H1 (cell line): ENCODE data around the gene GFPT1. TPM values are rescaled to one million over a fixed set of nuclear protein-coding genes. Genes with fewer than 3 reads are reported as not detected.

Experiments
- CTCF ChIA-PET: fragments of 300-600 bp; sonication (Branson Sonifier 250); formaldehyde crosslinking; loops from one replicate; lab custom pipeline; 2021; ENCODE audit not compliant: partially characterized antibody; lab: Charles Lee
- POLR2A ChIA-PET: fragments of 300-600 bp; sonication (Branson Sonifier 250); formaldehyde crosslinking; loops from one replicate; lab custom pipeline; 2021; ENCODE audit warnings: inconsistent platforms; ENCODE audit not compliant: partially characterized antibody; lab: Charles Lee
- DNase-seq, 2 experiments: peaks; one replicate each; pipeline versions ENCODE4 v3.0.0 to v3.0.0-alpha.2; 2010 to 2022; ENCODE audit warnings: low spot score in 2 of 2, low read depth in 1 of 2, mixed read lengths in 1 of 2
- FAIRE-seq: peaks from 2 replicates; lab custom pipeline; 2011; peaks lifted over from hg19 to GRCh38; lab: Jason Lieb, UNC
- H2AFZ ChIP-seq: 2 replicates; pipeline ENCODE4 v1.8.1; 2012; ENCODE audit warnings: low read length, inconsistent platforms
- H2AK5ac ChIP-seq: 2 replicates; pipeline ENCODE4 v1.6.1; 2013; ENCODE audit warnings: low read depth, low read length
- H2BK120ac ChIP-seq: replicated peaks from 2 replicates; pipeline ENCODE3; 2013; ENCODE audit warnings: low read depth, low read length, inconsistent platforms
- H2BK12ac ChIP-seq: 2 replicates; pipeline ENCODE4 v1.6.1; 2013; ENCODE audit warnings: low read depth, low read length
- H2BK15ac ChIP-seq: 2 replicates; pipeline ENCODE4 v1.6.1; 2013; ENCODE audit warnings: low read length
- H2BK20ac ChIP-seq: 2 replicates; pipeline ENCODE4 v1.6.1; 2013; ENCODE audit warnings: low read length
- H2BK5ac ChIP-seq: 2 replicates; pipeline ENCODE4 v1.6.1; 2013; ENCODE audit warnings: low read depth, low read length
- H3K14ac ChIP-seq: 2 replicates; pipeline ENCODE4 v1.6.1; 2013; ENCODE audit warnings: inconsistent platforms; ENCODE audit not compliant: insufficient read length
- H3K18ac ChIP-seq: 2 replicates; pipeline ENCODE4 v1.6.1; 2013; ENCODE audit warnings: low read length; ENCODE audit errors: extremely low read depth
- H3K23ac ChIP-seq: 2 replicates; pipeline ENCODE4 v1.6.1; 2013; ENCODE audit warnings: inconsistent platforms; ENCODE audit not compliant: insufficient read length
- H3K23me2 ChIP-seq: 2 replicates; pipeline ENCODE4 v1.6.1; 2013; ENCODE audit warnings: low read depth, low read length
- H3K27ac ChIP-seq: 2 replicates; pipeline ENCODE4 v1.6.1; 2011; ENCODE audit warnings: low read depth, low read length, inconsistent platforms
- H3K27me3 ChIP-seq, 4 experiments: replicated peaks in 1 of 4; 1 replicate in 1 of 4; 2 replicates in 3 of 4; pipeline versions ENCODE4 v1.6.1 to v1.8.1; 2011 to 2013; ENCODE audit warnings: low read length in 3 of 4, mild to moderate bottlenecking in 3 of 4, inconsistent platforms in 2 of 4, mixed read lengths in 2 of 4, moderate library complexity in 1 of 4; ENCODE audit not compliant: control insufficient read depth in 3 of 4, insufficient read depth in 3 of 4; ENCODE audit errors: extremely low read depth in 1 of 4
- H3K36me3 ChIP-seq, 4 experiments: 2 replicates each; pipeline versions ENCODE4 v1.6.1 to v1.8.1; 2011 to 2013; ENCODE audit warnings: mild to moderate bottlenecking in 4 of 4, low read length in 3 of 4, moderate library complexity in 2 of 4, control low read depth in 1 of 4, inconsistent platforms in 1 of 4; ENCODE audit not compliant: insufficient read depth in 4 of 4, control insufficient read depth in 2 of 4
- H3K4ac ChIP-seq: replicated peaks from 2 replicates; pipeline ENCODE3; 2013; ENCODE audit warnings: low read length, low read depth, mixed read lengths, inconsistent platforms; ENCODE audit not compliant: insufficient read length
- H3K4me1 ChIP-seq, 4 experiments: replicated peaks in 1 of 4; 1 replicate in 1 of 4; 2 replicates in 3 of 4; pipeline versions ENCODE4 v1.6.1 to v1.8.1; 2011 to 2013; ENCODE audit warnings: low read length in 3 of 4, inconsistent platforms in 2 of 4, mixed read lengths in 1 of 4; ENCODE audit not compliant: insufficient read depth in 4 of 4, control insufficient read depth in 3 of 4
- H3K4me2 ChIP-seq, 2 experiments: 2 replicates each; pipeline versions ENCODE4 v1.6.1 to v1.8.1; 2011 to 2013; ENCODE audit warnings: low read depth in 2 of 2, low read length in 2 of 2, control low read depth in 1 of 2, inconsistent platforms in 1 of 2, mild to moderate bottlenecking in 1 of 2; ENCODE audit not compliant: insufficient read depth in 1 of 2
- H3K4me3 ChIP-seq, 4 experiments: fragments of 200-600, 300-600 bp in 1 of 4; sonication (generic), shearing (Covaris generic), sonication (Bioruptor Twin) in 1 of 4; 2 replicates each; pipeline versions ENCODE4 v1.5.1 to v1.8.1; 2011 to 2016; ENCODE audit warnings: low read length in 4 of 4, low read depth in 3 of 4, control low read depth in 2 of 4, inconsistent platforms in 2 of 4, mild to moderate bottlenecking in 2 of 4, mixed read lengths in 1 of 4, moderate library complexity in 1 of 4; ENCODE audit not compliant: insufficient read depth in 2 of 4; ENCODE audit errors: extremely low read depth in 1 of 4
- H3K56ac ChIP-seq: replicated peaks from 2 replicates; pipeline ENCODE3; 2013; ENCODE audit warnings: low read depth, mild to moderate bottlenecking, mixed read lengths, low read length, inconsistent platforms; ENCODE audit not compliant: insufficient read length
- H3K79me1 ChIP-seq: 2 replicates; pipeline ENCODE4 v1.6.1; 2013; ENCODE audit warnings: low read depth, low read length, control low read depth
- H3K79me2 ChIP-seq, 2 experiments: 2 replicates each; pipeline versions ENCODE4 v1.6.1 to v1.8.1; 2012 to 2013; ENCODE audit warnings: low read length in 2 of 2, mild to moderate bottlenecking in 2 of 2, inconsistent platforms in 1 of 2; ENCODE audit not compliant: insufficient read depth in 2 of 2, control insufficient read depth in 1 of 2
- H3K9ac ChIP-seq, 4 experiments: replicated peaks in 1 of 4; 1 replicate in 1 of 4; 2 replicates in 3 of 4; pipeline versions ENCODE4 v1.6.1 to v1.8.1; 2011 to 2013; ENCODE audit warnings: low read depth in 3 of 4, low read length in 3 of 4, control low read depth in 2 of 4, mild to moderate bottlenecking in 2 of 4, moderate library complexity in 2 of 4, inconsistent platforms in 1 of 4; ENCODE audit errors: extremely low read depth in 1 of 4
- H3K9me3 ChIP-seq, 2 experiments: 2 replicates each; pipeline versions ENCODE4 v1.6.1 to v1.8.1; 2012 to 2013; ENCODE audit warnings: mild to moderate bottlenecking in 2 of 2, moderate library complexity in 2 of 2, control low read depth in 1 of 2, inconsistent platforms in 1 of 2, low read depth in 1 of 2, low read length in 1 of 2, mixed read lengths in 1 of 2; ENCODE audit not compliant: insufficient read depth in 2 of 2
- H4K20me1 ChIP-seq, 2 experiments: replicated peaks in 1 of 2; 2 replicates each; pipeline versions ENCODE3 to v1.8.1; 2011 to 2013; ENCODE audit warnings: inconsistent platforms in 2 of 2, low read length in 2 of 2, mild to moderate bottlenecking in 1 of 2; ENCODE audit not compliant: insufficient read depth in 2 of 2, control insufficient read depth in 1 of 2
- H4K5ac ChIP-seq: 2 replicates; pipeline ENCODE4 v1.6.1; 2013; ENCODE audit warnings: low read length, low read depth, mixed read lengths, inconsistent platforms; ENCODE audit not compliant: insufficient read length
- H4K8ac ChIP-seq: 2 replicates; pipeline ENCODE4 v1.8.0; 2013; ENCODE audit warnings: mild to moderate bottlenecking, moderate library complexity, low read length, inconsistent platforms; ENCODE audit not compliant: insufficient read depth; ENCODE audit errors: extremely low read depth
- H4K91ac ChIP-seq: replicated peaks from 2 replicates; pipeline ENCODE3; 2013; ENCODE audit warnings: low read length, mixed read lengths, inconsistent platforms; ENCODE audit not compliant: insufficient read length
- GABPA ChIP-seq: IDR thresholded peaks from 2 replicates; pipeline ENCODE4 v1.6.1; 2011; ENCODE audit warnings: mild to moderate bottlenecking, low read length, moderate library complexity, borderline replicate concordance; ENCODE audit not compliant: insufficient read depth
- MAFK ChIP-seq: IDR thresholded peaks from 2 replicates; pipeline ENCODE4 v1.6.1; 2012; ENCODE audit warnings: low read depth, mild to moderate bottlenecking, improper control_type of control experiment, low read length
- RBBP5 ChIP-seq: IDR thresholded peaks from 2 replicates; pipeline ENCODE4 v1.7.1; 2012; ENCODE audit warnings: low read depth, mild to moderate bottlenecking, inconsistent platforms, low read length, moderate library complexity, borderline replicate concordance
- RFX5 ChIP-seq: IDR thresholded peaks from 2 replicates; pipeline ENCODE4 v1.6.1; 2011; ENCODE audit warnings: low read depth, low read length, improper control_type of control experiment, borderline replicate concordance
- RNF2 ChIP-seq: fragments of 200-900, 300-1000 bp; sonication (generic); IDR thresholded peaks from 2 replicates; pipeline ENCODE4 v1.7.1; 2016; ENCODE audit warnings: borderline replicate concordance, low read depth, mild to moderate bottlenecking, antibody characterized with exemption, low read length; ENCODE audit not compliant: poor library complexity, severe bottlenecking; ENCODE audit errors: missing control alignments
- SIRT6 ChIP-seq: IDR thresholded peaks from one replicate; pipeline ENCODE4 v1.7.1; 2012; ENCODE audit warnings: low read length, inconsistent platforms
- SUZ12 ChIP-seq: fragments of 200-600 bp; sonication (generic); IDR thresholded peaks from 2 replicates; pipeline ENCODE4 v1.6.1; 2012; ENCODE audit warnings: mild to moderate bottlenecking, inconsistent platforms, low read length, moderate library complexity, mixed read lengths
- YY1 ChIP-seq: IDR thresholded peaks from 2 replicates; pipeline ENCODE4 v1.6.1; 2011; ENCODE audit warnings: low read depth, mild to moderate bottlenecking, low read length
- WGBS, 2 experiments: shearing (Covaris generic) in 1 of 2; methylation state at CpG; one replicate each; pipeline versions ENCODE4 v1.1.6 to v1.1.7; 2013 to 2015; ENCODE audit warnings: low lambda C conversion rate in 2 of 2, mixed read lengths in 2 of 2, inconsistent platforms in 1 of 2, low coverage in 1 of 2, missing lambda C conversion rate in 1 of 2; ENCODE audit not compliant: insufficient replicate concordance in 2 of 2, insufficient coverage in 1 of 2, insufficient read length in 1 of 2; ENCODE audit errors: extremely low coverage in 1 of 2, missing lambda C conversion rate in 1 of 2; 5-methylcytosine and 5-hydroxymethylcytosine counted together
- polyA plus RNA-seq, 7 experiments: library from polyadenylated mRNA; depleted of rRNA in 3 of 7; stranded (reverse) in 5 of 7; unstranded in 2 of 7; fragments of >200 nt in 5 of 7; fragments of 200-250 nt in 2 of 7; gene quantifications; 1 replicate in 5 of 7; 2 replicates in 1 of 7; 4 replicates in 1 of 7; pipeline versions ENCODE4 v1.2.1 to v1.2.3, GENCODE V29; 2011 to 2013; ENCODE audit warnings: missing spikeins in 2 of 7, mixed read lengths in 2 of 7
- total RNA-seq: library from RNA; stranded (reverse); fragmentation: NEBNext Ultra II Directional; extraction: Animal tissue kit (Norgen Biotek cat#: 25700); gene quantifications from 2 replicates; pipeline ENCODE4 v1.2.1, GENCODE V29; 2021
- TF ChIP-seq, protein P1 (sequence below): IDR thresholded peaks from 2 replicates; pipeline ENCODE4 v1.6.1; 2012; ENCODE audit warnings: low read length, inconsistent platforms
- TF ChIP-seq, protein P2 (sequence below): IDR thresholded peaks from 2 replicates; pipeline ENCODE4 v1.6.1; 2012; ENCODE audit warnings: inconsistent platforms

GFPT1 gene
- total and polyA plus RNA-seq, 2 of the 8 experiments (the other 6 are each of a cell fraction or from before 2014, with no cell fraction given), result 13.3 to 76.2 TPM

DNA sequence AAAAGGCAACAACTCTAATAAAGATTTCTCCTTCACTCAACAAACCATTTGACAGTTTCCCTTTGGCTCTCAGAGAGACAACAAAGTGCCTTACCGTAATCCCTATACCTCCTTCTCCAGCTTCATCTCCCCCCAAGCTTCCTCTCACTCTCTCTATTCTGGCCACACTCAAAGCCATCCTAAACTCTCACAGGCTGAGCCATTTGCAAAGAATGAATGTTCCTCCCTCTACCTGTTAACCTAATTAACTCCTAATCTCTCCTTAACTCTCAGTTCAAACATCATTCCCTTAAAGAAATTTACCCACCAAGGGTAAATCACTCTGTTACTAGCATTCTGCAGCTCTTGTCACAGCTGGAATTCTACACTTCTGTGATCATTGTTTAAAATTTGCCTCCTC is 38.2 kb downstream of the GFPT1 start:
- H3K36me3 ChIP-seq, result peaks cover 0 to 68% (median 26%) of the 10 kb centered on the region in 4 experiments; a peak in 6 of 8 replicates
- H2BK5ac ChIP-seq, result no peak overlapping the region
- H3K4me1 ChIP-seq, result no peaks in the 10 kb centered on the region
- H3K27ac ChIP-seq, result no peak overlapping the region
- CTCF ChIA-PET, result interaction anchor here (1.2 to 1.9 kb wide), 2 partner anchors 26 to 42 kb away, joined by 3 to 6 read pairs; no protein-coding TSS in a partner anchor
- H2BK15ac ChIP-seq, result no peak overlapping the region
- no peak overlapping the region for H3K18ac ChIP-seq
- no peak overlapping the region for H3K9ac ChIP-seq
- H3K4me3 ChIP-seq, result no peak overlapping the region
- DNase-seq (no peak), FAIRE-seq (no peak)
- no peak overlapping the region for H4K5ac ChIP-seq
- no peaks in the 10 kb centered on the region for H3K79me2 ChIP-seq
- no peak overlapping the region for H3K56ac ChIP-seq
- no peaks in the 10 kb centered on the region for H3K79me1 ChIP-seq
- POLR2A ChIA-PET, result interaction anchor here (0.5 kb wide), 1 partner anchor 12 kb away, joined by 3 read pairs; no protein-coding TSS in a partner anchor
- no peak overlapping the region for H2BK12ac ChIP-seq
- H3K23me2 ChIP-seq, result no peaks in the 10 kb centered on the region
- H2BK20ac ChIP-seq, result no peak overlapping the region
- 100% methylated on average over 1 of the region's 1 CpG; no CpG with 5 or more reads in 1 of the 2 experiments for WGBS, 2 experiments
- H3K9me3 ChIP-seq, result no peaks in the 10 kb centered on the region
- no peak overlapping the region for H3K14ac ChIP-seq
- H4K91ac ChIP-seq, result no peak overlapping the region
- H4K20me1 ChIP-seq, result no peaks in the 10 kb centered on the region
- no peaks in the 10 kb centered on the region for H3K27me3 ChIP-seq
- no peak overlapping the region for H3K23ac ChIP-seq
- H2AFZ ChIP-seq, result no peak overlapping the region
- no peak overlapping the region for H2BK120ac ChIP-seq
- no peak overlapping the region for H3K4ac ChIP-seq
- H4K8ac ChIP-seq, result no peak overlapping the region
- no peak overlapping the region for H2AK5ac ChIP-seq
- H3K4me2 ChIP-seq, result no peak overlapping the region
- TF ChIP-seq RBBP5, result no peak
- TF ChIP-seq RFX5, result no peak
- TF ChIP-seq, protein P1, sequence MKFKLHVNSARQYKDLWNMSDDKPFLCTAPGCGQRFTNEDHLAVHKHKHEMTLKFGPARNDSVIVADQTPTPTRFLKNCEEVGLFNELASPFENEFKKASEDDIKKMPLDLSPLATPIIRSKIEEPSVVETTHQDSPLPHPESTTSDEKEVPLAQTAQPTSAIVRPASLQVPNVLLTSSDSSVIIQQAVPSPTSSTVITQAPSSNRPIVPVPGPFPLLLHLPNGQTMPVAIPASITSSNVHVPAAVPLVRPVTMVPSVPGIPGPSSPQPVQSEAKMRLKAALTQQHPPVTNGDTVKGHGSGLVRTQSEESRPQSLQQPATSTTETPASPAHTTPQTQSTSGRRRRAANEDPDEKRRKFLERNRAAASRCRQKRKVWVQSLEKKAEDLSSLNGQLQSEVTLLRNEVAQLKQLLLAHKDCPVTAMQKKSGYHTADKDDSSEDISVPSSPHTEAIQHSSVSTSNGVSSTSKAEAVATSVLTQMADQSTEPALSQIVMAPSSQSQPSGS, result no peak
- no peak for TF ChIP-seq YY1
- TF ChIP-seq GABPA, result no peak
- TF ChIP-seq, protein P2, sequence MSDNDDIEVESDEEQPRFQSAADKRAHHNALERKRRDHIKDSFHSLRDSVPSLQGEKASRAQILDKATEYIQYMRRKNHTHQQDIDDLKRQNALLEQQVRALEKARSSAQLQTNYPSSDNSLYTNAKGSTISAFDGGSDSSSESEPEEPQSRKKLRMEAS, result no peak
- no peak for TF ChIP-seq MAFK
- TF ChIP-seq SIRT6, result no peak
- no peak for TF ChIP-seq SUZ12
- TF ChIP-seq RNF2, result no peak
